HG03442 (cell line): ENCODE results near the gene METTL24.

Experiments used
- ATAC-seq: cut with Tn5 transposase; IDR thresholded peaks from one replicate; pipeline ENCODE4 v1.9.1; 2021; ENCODE audit warnings: mild to moderate bottlenecking, moderate library complexity; ENCODE audit not compliant: unreplicated experiment

The METTL24 gene

GRCh38 chr6:110338820-110339470, 19.2 kb downstream of the METTL24 start:
- no peak for ATAC-seq

- no peak for ATAC-seq
Observed at GRCh38 chr6:110337486-110337885, 20.7 kb downstream of the METTL24 start.

GRCh38 chr6:110334423-110335180, 23.5 kb downstream of the METTL24 start:
- no peak for ATAC-seq

GRCh38 chr6:110332281-110332680, 25.9 kb downstream of the METTL24 start:
- no peak for ATAC-seq

- no peak for ATAC-seq
Observed at GRCh38 chr6:110331816-110332215, 26.3 kb downstream of the METTL24 start.

- ATAC-seq = no peak
Observed at GRCh38 chr6:110331390-110331789, 26.8 kb downstream of the METTL24 start.

- no peak for ATAC-seq
Observed at GRCh38 chr6:110329714-110330436, 28.3 kb downstream of the METTL24 start.

GRCh38 chr6:110329348-110329713, 28.8 kb downstream of the METTL24 start:
- ATAC-seq = no peak

- no peak for ATAC-seq
Observed at GRCh38 chr6:110328259-110328658, 29.9 kb downstream of the METTL24 start.

- no peak for ATAC-seq
Observed at GRCh38 chr6:110327391-110327790, 30.8 kb downstream of the METTL24 start.

- no peak for ATAC-seq
Observed at GRCh38 chr6:110326609-110327008, 31.5 kb downstream of the METTL24 start.

- no peak for ATAC-seq
Observed at GRCh38 chr6:110326057-110326456, 32.1 kb downstream of the METTL24 start.

GRCh38 chr6:110325197-110325596, 33.0 kb downstream of the METTL24 start:
- no peak for ATAC-seq

- no peak for ATAC-seq
Observed at GRCh38 chr6:110324548-110324947, 33.6 kb downstream of the METTL24 start.

- ATAC-seq = no peak
Observed at GRCh38 chr6:110323258-110323657, 34.9 kb downstream of the METTL24 start.

GRCh38 chr6:110322874-110323242, 35.3 kb downstream of the METTL24 start:
- ATAC-seq = no peak

GRCh38 chr6:110322151-110322873, 35.8 kb downstream of the METTL24 start:
- no peak for ATAC-seq

- no peak for ATAC-seq
Observed at GRCh38 chr6:110320307-110320706, 37.8 kb downstream of the METTL24 start.

GRCh38 chr6:110319843-110320242, 38.3 kb downstream of the METTL24 start:
- no peak for ATAC-seq

- no peak for ATAC-seq
Observed at GRCh38 chr6:110319381-110319780, 38.8 kb downstream of the METTL24 start.

- no peak for ATAC-seq
Observed at GRCh38 chr6:110318971-110319370, 39.2 kb downstream of the METTL24 start.
